GM19239 (cell line): ENCODE data around the gene GTSE1.
A peak's percentile ranks its signal among the peaks of the same experiment; 100 is the strongest.

Experiments used
- DNase-seq: peaks from one replicate; pipeline ENCODE4 v3.0.0; 2011; ENCODE audit warnings: low spot score; ENCODE audit not compliant: insufficient read length
- FAIRE-seq: peaks from 2 replicates; lab custom pipeline; 2011; peaks lifted over from hg19 to GRCh38; lab: Jason Lieb, UNC

Gene GTSE1

DNA sequence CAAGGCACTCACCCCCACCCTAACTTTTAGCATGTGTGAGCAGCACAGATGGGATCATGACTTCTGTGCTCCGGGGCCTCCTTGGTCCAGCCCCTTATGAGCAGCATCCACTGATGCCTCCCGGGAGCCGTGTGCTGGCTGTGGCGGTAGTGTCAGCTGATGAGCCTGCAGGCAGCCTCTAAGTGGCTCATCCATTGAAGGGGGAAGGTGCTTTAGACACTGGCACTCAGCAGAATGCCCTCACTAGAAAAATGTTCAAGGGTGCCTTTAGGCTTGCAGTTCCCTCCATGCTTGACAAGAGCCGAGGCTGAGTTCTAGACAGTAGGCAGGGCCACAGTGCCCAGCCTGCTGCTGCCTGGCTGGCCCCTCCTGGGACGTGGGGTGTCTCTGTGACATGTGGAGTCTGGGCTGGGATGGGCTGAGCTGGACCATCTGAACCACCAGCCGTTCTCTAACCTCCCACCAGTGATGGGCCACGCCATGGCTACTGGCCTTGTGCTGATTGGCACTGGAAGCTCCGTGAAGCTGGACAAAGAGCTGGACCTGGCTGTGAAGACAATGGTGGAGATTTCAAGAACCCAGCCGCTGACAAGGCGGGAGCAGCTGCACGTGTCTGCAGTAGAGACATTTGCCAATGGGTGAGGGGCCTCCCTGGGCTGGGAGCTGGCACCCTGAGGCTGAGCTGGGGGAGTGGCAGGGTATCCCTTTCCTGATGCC is 23.1 kb upstream of the GTSE1 start:
- FAIRE-seq = no peak
- DNase-seq = no peak

DNA sequence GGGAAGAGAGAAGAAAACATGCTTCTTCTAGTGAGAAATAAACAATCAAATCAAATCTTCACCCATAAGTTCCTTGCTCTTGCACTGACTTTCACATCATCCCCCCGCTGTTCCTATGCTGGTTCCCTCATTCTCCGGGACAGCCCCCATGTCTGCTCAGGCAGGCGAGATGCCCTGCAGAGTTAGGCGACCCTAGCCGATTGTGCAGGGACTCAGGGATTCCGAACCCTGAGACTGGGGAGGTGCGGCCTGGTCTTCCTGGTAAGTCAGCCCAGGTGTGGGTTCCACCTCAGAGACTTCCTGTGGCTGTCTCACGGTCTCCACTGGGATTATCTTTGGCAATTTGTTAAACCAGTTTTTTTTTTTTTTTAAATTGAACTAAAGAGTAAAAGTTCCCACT is 22.3 kb upstream of the GTSE1 start:
- no peak for FAIRE-seq
- no peak for DNase-seq

DNA sequence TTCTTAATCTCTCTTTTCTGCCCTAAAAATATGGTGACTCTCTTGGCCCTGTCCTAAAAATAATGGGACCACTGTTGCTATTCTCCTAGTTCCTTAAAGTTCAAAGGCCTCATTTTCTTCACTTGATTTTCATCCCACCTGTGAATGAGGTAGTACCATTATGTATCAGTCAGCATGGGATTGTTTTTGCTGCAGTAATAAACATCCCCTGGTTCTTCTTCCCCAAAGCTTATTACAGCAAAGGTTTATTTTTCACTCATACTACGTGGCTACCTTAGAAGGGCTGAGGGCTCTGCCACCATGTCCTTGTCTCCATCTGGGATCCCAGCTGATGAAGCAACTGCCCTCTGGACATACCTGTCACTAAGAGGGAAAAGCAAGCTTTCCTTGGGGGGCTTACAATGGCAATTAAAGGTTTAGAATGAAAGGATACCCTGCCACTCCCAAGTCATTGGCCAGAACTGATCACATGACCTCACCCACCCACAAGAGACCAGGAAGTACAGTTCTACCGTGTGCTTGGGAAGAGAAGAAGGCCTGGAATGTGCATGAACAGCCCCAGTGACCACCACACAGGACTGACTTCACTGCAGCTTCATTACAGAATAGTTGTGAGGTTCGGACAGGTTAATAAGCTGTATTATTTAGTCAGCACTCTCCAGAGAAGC is 21.1 kb upstream of the GTSE1 start:
- no peak for FAIRE-seq
- DNase-seq = no peak

DNA sequence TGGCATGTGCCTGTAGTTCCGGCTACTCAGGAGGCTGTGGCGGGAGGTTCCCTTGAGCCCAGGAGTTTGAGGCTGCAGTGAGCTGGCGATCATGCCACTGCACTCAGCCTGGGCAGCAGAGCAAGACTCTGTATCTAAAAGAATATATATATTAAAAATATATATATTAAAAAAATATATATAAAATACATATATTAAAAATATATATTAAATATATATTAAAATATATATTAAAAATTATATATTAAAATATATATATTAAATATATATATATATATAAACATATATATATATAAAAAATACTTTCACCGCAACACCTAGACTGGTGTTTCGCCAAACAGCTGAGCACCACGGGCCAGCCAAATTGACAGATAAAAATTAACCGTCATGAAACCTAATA is 20.1 kb upstream of the GTSE1 start:
- FAIRE-seq = no peak
- no peak for DNase-seq

DNA sequence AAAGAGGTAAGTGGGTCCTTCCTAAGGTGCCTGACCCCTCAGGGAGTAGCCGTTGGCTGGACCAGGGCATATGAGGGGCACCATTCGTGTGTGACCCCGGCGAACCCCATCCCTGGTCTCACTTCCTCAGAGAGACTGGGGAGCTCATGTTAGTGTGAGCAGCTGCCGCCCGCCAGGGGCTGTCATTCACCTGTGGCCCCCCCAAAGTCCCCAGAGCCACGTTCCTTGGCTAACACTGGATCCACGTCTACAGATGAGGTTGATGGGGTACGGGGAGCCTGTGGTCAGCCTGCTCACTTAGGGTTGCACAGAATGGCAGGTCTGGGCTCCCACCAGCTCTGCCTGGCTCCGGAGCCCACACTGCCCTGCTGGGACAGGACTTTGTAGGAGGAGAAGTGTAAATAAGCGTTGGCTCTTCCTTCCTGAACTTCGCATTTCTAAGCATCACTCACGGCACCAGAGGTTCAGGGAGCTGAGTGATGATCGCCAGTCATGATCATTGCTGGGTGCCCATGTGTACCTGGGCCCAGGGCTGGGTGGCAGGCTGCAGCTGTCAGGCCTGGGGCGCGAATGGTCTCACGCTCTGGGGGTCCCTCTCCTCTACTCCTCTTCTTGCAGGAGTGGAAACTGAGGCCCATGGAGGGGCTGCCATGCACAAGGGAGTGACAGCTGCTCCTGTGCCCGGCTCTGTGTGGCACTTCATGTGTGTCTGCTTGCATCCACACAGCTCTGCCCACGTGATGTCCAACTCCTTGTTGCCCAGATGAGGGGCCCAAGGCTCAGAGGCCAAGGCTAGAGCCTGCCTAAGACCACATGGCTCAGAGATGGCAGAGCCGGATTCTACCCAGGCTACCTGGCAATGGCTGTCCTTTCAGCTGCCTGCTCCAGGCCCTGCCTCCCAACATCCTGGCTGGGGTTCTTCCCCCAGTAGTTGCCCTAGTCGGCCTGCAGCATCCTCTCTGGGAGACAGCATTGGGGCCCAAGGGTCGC is 17.7 kb upstream of the GTSE1 start:
- FAIRE-seq = no peak

DNA sequence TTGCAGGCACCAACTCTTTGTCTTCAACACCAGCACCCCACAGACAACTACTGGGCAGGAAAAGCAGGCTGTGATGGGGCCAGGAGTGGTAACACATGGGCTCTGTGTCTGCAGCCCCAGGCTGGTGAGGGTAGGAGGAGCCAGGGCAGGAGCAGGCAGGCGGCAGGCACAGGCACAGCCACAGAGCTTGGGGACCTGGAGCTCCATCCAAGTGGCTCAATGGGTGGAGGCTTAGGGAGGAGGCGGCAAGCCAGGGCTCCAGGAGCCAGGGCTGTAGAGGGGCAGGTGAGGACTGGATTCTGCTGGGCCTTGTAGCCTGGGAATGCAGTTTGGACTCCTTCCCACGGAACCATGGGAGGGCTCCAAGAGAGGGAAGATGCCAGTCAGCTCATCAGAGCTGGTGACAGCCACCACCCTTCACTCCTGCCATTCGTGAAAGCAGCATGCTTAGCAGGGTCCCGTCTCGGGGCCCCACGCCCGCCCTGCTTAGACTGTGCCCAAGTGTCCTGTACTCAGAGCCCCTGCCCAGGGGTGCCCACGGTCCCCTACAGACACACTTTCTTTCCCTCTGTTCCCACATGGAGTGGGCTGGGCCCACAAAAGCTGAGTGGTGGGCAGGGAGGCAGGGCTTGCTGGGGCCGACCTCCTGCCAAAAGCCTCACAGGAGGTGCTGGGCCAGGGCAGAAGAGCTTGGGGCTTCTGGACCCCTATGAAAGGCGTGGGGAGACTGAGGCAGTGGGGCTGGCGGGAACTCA is 16.4 kb upstream of the GTSE1 start:
- FAIRE-seq (no peak), DNase-seq (no peak)

More for the DNA sequence above, 17.7 kb upstream of the GTSE1 start:
- no peak for DNase-seq

DNA sequence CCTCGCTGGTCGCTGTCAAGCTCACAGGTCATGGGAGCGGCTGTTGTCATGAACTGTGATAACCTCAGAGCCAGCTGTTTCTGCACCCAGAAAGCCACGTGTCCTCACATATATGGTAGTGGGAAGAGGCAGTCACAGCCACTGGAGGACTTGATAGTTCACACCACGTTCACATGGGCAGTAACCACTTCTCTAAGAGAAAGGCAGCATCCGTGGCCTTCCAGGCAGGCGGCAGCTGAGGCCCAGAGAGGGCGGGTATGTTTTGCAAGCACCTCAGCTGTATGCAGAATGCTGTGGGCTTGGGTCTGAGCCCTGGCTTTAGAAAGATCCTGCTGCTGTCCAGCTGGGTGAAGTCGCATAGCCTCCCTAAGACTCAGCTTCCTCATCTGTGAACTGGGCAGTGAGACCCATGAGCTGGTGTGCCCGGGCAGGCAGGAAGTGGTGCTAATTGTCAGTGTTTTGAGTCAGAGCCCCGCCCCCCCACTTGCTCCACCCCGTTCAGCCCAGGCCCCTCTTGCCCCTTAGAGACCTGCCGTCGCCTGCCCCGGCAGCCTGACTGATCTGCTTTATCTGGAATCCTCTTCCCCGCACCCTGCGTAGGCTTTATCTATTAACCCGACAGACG is 15.6 kb upstream of the GTSE1 start:
- no peak for DNase-seq
- FAIRE-seq = no peak

DNA sequence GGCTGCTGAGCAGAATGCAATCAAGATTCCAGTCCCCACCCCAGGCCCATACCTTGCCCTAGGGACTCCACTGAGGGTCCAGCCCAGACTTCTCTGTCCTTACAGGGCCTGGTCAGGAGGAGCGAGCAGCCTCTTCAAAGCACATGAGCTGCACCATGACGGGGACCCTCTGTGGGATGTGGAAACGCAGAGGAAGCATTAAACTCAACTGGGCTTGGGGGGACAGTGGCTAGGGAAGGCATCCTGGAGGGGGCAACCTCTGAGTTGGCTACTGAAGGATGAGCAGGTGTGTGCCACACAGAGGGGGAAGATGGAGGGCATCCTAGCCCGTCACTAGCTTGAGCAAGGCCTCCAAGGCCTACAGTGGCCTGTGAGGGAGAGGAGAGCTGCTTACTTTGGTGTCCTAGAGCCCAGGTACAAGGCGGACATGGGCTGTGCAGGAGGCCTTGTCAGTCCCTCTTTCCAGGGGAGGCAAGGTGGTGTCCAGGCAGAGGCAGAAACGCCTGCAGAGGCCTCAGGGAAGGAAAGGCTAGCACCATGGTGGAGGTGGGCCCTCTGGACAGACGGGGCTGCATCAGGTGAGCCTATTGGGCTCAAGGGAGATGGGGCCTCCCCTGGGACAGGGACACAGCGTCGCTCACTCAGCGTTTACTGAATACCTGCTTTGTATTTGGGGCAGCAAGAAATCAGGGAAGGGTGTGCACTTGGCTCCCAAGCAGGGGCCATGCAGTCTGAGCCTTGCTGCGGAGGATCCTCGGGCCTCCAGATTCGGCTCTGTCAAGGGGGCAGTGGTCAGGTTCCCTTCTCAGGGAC is 14.6 kb upstream of the GTSE1 start:
- DNase-seq (no peak), FAIRE-seq (no peak)

DNA sequence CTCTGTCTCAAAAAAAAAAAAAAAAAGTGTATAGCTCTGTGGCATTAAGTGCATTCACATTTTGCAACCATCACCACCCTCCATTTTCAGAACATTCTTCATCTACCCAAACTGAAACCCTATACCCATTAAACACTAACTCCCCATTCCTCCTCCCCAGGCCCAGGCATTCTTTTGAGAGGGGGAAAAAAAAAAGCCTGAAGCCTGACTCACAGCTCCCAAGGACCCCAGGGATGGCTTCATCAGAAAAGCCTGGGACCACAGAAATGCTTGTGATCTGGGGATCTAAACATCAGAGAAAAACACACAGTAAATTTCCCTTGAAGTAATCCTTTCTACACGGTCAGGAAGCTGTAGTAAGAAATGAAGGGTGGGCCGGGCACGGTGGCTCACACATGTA is 10.7 kb upstream of the GTSE1 start:
- DNase-seq = no peak
- no peak for FAIRE-seq

DNA sequence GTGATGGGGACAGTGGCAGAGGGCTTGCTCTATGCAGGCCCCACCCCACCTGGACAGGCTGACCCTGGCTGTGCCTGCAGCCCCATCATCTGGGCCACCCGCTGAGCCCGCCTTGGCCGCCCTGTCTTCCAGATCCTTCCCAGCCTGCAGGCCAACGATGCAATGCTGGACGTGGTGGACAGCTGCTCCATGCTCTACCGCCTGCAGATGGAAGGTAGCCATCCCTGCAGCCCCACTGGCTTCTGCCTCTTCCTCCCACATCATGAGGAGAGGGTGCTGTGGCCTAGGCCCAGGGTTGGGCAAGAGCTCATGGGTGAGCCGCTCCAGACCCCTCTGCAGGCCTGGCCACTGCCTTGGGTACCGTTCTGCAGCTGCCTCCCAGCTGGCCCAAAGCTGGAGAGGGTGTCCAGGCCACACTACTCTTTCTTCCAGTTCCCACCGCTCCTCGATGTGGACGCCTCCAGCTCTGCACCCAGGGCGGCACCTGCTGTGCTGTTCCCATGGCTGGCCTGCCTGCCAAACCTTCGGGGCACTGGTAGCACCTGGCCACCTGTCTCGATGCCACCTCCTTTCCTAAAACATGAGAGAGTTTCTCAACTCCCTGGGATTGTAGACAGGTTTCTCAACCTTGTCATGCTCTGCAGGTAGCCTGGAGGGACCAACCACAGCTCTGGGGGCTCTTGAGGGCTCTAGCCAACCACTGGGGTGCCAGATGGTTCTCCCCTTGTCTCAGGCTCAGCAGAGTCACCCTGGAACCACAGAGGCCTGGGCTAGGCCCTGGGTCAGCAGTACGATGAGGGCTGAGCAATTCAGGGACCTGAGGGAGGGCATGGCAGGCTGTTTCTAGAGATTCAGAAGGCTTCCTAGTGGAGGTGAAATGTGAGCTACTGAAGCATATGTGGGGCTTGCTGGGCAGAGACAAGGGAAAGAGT is 9.5 kb upstream of the GTSE1 start:
- no peak for DNase-seq
- FAIRE-seq = peak; percentile 68

DNA sequence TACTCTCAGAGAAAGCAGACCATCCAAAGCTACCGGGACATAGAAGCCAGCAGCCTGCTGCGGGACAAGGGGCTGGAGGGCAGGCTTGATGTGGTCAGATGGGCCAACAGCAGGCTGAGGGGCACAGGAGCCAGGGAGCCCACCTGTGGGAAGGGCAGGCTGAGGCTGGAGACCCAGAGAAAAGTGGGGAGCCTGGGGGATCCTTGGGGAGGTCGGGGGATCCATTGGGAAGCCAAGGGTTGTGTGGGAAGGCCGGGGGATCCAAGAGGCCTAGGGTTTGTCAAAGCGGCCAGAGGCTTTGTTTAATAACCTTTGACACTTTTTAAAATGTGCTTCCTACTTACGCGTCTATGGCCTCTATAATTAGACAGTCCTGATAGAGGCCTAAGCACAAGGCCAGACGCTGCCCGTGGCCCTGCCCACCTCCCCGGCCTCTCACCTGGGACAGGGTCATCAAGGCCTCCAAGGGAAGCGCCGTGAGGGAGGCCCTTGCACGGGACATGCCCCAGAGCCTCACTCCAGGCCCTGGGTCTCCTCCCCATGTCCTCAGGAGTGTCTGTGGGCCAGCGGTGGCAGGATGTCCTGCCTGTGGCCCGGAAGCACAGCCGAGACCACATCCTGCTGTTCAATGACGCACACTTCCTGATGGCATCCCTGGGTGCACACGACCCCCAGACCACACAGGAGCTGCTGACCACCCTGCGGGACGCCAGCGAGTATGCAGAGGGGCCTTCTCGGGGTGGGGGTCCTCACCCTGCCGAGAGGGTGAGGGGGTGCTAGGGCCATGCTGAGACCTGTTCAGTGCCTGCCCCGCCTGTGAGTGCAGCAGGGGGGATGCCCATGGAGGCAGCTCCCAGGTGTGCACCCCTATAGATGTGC is 8.6 kb upstream of the GTSE1 start:
- peak; percentile 98 for FAIRE-seq
- peak; percentile 93 for DNase-seq

DNA sequence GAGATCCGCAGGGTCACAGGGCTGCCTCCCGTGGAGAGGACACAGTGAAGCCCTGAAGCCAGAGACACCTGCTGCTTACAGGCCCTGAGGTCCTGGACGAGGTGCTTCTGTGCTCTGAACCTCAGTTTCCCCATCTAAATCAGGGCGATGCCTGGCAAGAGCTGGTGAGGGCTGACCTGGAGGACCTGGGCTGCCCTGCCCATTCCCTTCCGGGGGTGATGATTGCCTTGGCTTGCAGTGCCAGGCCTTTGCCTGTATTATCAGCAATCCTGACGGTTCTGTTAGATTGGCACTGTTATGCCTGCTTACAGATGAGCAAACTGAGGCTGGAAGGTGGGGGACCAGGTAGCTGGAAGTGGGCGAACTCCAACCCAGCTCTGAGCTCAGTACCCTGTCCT is 7.8 kb upstream of the GTSE1 start:
- FAIRE-seq (no peak), DNase-seq (no peak)

DNA sequence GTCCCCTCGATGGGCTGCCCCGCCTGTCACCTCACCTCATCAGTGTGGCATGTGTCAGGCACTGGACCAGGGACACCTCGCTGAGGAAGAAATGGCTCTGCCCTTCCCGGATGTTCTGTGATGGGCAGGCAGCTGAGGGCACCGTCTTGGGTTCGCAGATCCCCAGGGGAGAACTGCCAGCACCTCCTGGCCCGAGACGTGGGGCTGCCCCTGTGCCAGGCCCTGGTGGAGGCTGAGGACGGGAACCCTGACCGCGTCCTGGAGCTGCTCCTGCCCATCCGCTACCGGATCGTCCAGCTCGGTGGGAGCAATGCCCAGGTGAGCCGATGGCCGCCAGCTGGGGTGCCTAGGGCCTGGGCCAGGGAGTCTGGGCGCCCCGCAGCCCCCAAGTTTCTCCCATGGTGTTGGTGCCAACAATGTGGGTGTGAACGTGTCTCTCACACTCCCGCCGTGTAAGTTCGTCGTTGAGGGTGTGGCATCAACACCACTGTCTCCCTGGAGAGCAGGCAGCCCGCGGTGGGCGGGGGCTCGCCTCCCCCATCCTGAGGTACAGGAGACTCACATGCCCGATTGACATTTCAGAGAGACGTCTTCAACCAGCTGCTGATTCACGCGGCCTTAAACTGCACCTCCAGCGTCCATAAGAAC is 7.3 kb upstream of the GTSE1 start:
- DNase-seq (no peak), FAIRE-seq (no peak)

DNA sequence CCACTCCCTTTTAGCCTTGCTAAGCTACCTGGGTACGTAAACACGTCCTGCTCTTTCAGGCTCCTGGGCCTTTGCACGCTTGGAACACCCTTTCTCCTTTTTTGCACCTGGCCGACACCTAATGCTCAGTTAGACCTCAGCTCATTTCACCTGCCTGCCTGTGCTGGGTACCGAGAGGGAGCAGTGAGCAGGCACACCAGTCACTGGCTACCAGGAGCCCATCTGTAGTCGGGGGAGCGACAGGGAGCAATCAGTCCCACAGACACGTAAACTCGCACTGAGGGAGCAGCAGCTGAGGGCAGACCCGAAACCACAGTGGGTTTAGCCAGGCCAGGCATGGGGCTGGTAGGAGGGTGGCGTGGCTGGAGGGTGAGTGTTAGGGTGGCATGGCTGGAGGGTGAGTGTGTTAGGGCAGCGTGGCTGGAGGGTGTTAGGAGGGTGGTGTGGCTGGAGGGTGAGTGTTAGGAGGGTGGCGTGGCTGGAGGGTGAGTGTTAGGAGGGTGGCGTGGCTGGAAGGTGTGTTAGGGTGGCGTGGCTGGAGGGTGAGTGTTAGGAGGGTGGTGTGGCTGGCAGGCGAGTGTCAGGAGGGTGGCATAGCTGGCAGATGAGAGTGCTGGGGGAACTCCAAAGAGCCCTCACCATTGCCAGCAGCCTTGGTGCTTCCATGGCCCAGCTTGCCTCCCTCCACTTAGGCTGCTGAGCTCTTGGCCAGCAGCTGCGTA is 6.4 kb upstream of the GTSE1 start:
- DNase-seq (no peak), FAIRE-seq (no peak)

DNA sequence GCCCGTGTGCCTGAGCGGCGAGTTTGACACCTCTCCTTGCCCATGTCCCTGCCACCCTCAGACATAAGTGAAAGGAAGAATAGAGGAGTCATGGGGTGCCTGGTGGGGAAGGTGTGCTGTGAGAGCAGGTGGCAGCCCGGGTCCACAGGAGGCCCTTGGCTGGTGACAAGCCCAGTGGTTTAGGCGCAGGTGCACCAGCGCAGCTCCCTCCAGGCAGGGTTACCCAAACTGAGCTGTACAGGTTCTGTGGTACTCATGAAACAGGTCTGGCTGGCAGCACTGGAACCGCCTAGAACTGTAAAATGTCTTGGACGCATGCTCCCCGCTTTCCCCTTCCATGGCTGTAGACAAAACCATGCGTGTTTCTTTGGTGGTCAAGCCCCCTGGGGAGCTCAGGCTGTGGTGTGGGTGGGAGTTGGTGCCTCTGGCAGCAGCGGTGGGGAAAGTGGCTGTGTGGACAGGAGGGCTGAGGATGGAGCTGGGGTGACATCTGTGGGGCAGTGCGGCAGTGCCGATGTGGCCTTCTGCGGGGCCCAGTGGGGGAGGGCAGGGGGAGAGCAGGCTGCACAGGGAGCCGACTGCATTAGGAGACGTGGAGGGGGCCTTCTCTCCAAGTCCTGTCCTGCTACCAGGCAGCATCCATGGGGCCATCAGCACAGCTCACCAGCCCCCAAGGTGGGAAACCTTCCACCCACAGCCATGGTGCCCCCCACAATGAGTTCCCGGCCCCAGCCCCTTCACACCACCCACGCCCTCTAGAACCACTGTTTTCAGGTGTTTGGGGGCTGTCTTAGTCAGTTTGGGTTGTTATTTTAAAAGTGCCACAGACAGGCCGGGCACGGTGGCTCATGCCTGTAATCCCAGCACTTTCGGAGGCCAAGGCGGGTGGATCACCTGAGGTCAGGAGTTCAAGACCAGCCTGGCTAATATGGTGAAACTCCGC is 5.6 kb upstream of the GTSE1 start:
- no peak for FAIRE-seq
- no peak for DNase-seq
